GM19025 (cell line): ENCODE data around the gene OR13A1.
A peak's percentile ranks its signal among the peaks of the same experiment; 100 is the strongest.
"Not testable (repeated sequence)": the region's sequence is repeated elsewhere in the genome, so short reads cannot be mapped to it uniquely, and the experiment has no call there.

Experiments
- ATAC-seq: cut with Tn5 transposase; IDR thresholded peaks from one replicate; pipeline ENCODE4 v1.9.1; 2021; ENCODE audit warnings: mild to moderate bottlenecking, low read depth, moderate library complexity; ENCODE audit not compliant: unreplicated experiment

The OR13A1 gene

DNA sequence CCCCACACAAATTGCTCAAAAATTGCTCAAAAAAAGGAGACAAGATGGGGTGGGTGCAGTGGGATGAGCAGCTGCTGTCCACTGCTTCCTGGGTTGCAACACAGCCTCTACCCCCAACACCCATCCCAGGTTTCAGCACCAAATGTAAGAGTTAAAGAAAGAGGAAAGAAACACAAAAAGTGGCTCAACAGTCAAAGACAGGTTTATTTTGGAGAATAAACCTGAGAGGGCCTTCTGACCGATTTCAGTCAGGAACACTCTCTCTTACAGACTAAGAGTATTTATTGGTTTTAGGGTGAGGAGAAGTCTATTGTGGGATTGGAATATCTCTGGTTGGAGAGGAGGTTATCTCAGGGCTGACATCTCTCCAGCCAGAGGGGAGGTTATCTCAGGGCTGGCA, 28.4 kb downstream of the OR13A1 start:
- ATAC-seq = no peak

DNA sequence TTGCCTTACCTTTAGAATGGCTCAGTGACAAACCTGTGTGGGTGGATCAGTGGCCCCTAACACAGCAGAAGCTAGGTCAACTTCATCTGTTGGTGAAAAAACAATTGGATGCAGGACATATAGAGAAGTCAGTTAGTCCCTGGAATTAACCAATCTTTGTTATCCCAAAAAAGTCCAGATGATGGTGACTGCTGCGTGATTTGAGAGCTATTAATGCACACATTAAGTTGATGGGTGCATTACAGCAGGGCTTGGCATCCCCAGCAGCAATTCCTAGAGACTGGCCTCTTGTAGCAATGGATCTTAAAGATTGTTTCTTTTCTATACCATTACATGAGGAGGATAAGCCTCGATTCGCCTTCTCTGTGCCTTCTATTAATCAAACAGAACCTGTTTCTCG, 33.3 kb downstream of the OR13A1 start:
- ATAC-seq = no peak

DNA sequence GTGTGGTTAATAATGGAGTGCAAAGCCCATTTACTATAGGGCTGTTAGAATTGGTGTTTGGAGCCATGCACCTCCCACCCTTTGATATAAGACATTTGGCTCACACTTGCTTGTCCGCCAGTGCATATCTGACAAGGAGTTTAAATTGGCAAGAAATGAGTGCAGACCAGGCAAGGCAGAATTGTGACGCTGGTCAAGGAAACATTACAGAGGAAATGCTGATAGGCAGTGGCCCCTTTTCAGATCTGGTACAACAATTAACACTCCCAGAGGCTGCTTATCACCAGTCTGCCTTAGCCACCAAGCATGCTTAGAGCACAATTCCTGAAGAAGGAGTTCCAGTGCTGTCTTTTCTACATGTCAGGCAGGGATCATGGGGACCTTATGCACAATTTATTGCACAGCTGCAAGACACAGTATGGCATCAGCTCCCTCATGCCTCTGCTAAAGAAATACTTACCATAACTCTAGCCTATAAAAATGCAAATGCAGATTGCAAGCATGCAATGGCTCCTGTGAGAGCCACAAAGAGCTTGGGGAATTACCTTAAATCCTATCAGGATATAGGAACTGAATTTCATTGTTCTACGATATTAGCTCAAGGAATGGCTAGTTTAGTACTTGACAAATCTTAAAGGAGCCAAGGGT, 35.2 kb downstream of the OR13A1 start:
- ATAC-seq = no peak

- no peak for ATAC-seq
These were observed 35.7 kb downstream of the OR13A1 start for GRCh38 chr10:45279682-45280081.

- no peak for ATAC-seq
These were observed 36.4 kb downstream of the OR13A1 start for GRCh38 chr10:45278860-45279498.

GRCh38 chr10:45276146-45276545, 39.3 kb downstream of the OR13A1 start:
- ATAC-seq = not testable (repeated sequence)

GRCh38 chr10:45274364-45274763, 41.0 kb downstream of the OR13A1 start:
- ATAC-seq = no peak

DNA sequence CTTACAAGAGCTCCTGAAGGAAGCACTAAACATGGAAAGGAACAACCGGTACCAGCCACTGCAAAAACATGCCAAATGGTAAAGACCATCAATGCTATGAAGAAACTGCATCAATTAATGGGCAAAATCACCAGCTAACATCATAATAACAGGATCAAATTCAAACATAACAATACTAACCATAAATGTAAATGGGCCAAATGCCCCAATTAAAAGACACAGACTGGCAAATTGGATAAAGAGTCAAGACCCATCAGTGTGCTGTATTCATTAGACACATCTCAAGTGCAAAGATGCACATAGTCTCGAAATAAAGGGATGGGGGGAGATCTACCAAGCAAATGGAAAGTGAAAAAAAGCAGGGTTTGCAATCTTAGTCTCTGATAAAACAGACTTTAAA, 47.6 kb downstream of the OR13A1 start:
- ATAC-seq = not testable (repeated sequence)

- no peak for ATAC-seq
These were observed 49.4 kb downstream of the OR13A1 start for GRCh38 chr10:45265996-45266395.

GRCh38 chr10:45261946-45262345, 53.5 kb downstream of the OR13A1 start:
- ATAC-seq = no peak

GRCh38 chr10:45261243-45261775, 54.1 kb downstream of the OR13A1 start:
- no peak for ATAC-seq

DNA sequence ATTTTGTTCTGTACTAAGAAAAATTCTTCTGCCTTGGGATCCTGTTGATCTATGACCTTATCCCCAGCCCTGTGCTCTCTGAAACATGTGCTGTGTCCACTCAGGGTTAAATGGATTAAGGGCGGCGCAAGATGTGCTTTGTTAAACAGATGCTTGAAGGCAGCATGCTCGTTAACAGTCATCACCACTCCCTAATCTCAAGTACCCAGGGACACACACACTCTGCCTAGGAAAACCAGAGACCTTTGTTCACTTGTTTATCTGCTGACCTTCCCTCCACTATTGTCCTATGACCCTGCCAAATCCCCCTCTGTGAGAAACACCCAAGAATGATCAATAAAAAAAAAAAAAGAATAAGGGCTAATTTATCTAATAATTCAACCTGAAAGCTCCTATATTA, 54.8 kb downstream of the OR13A1 start:
- ATAC-seq = not testable (repeated sequence)

- not testable (repeated sequence) for ATAC-seq
These were observed 55.5 kb downstream of the OR13A1 start for GRCh38 chr10:45259786-45260495.

DNA sequence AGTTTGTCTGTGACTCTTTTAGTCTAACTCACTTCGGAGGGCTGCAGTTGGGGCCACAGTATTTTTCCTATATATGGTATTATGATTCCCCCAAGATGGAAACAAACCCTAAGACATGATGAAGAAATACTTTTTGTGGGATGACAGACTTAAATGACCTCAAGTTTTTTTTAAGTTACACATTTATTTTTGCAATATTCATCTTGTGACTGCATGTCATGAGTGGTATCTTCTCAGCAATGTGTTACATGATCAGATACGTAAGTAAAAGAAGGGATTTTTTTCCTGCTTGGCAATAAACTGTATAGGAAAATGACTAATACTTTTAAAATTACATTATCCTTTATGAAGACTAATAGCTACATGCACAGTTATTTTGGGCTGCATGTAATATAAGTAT, 57.8 kb downstream of the OR13A1 start:
- no peak for ATAC-seq

- no peak for ATAC-seq
These were observed 59.2 kb downstream of the OR13A1 start for GRCh38 chr10:45256246-45256645.

GRCh38 chr10:45255706-45256105, 59.7 kb downstream of the OR13A1 start:
- no peak for ATAC-seq

GRCh38 chr10:45254892-45255291, 60.5 kb downstream of the OR13A1 start:
- ATAC-seq = no peak

DNA sequence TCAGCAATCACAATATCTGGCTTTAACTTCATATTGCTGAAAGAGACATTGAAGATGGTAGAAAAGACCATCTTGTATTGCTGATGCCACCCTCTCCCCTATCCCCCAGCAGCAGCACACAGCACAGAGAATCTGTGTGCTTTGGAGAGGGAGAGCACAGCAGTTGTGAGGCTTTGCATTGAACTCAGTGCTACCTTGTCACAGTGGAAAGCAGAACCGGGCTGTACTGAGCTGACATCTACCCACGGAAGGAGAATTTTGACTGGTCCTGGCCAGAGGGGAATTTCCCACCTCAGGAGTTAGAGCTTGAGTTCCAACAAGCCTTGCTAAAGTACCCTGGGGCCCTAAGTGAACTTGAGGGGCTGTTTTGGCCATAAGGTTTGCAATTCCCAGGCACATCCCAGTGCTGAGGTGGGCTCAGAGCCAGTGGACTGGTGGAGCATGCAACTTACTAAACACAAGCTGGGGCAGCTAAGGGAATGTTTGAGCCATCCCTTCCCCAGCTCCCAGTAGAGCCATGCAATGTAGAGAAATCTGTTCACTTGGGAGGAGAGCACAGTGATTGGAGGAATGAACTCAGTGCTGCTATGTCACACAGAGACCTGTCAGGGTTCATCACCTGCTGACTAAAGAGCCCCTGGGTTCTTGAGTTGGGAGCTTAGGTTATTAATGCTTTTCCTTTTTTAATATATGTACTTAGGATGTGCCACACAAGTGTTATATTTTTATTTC, 62.1 kb downstream of the OR13A1 start:
- peak; percentile 62 for ATAC-seq
